ENCODE results near the gene KCNF1. TPM values are rescaled to one million over a fixed set of nuclear protein-coding genes. Genes with fewer than 3 reads are reported as not detected.

KCNF1 gene
- total RNA-seq, 2 donors from 2014 or later, result not detected

- Histone ChIP-seq H3K36me3 (no peaks in the 10 kb centered on the region), H3K4me3 (no peak overlapping the region), H3K27me3 (replicated peaks; ENCODE audit: insufficient read depth) (no peaks in the 10 kb centered on the region), H3K9me3 (no peaks in the 10 kb centered on the region), H3K27ac (no peak overlapping the region), H3K4me1 (ENCODE audit: control insufficient read depth in 1 of 2, low read depth in 2 of 2) (no peaks in the 10 kb centered on the region)
- DNase-seq (ENCODE audit: low spot score) (no peak), ATAC-seq (ENCODE audit: insufficient number of reproducible peaks, low FRiP score, low read depth) (no peak)
- TF ChIP-seq, protein P1, sequence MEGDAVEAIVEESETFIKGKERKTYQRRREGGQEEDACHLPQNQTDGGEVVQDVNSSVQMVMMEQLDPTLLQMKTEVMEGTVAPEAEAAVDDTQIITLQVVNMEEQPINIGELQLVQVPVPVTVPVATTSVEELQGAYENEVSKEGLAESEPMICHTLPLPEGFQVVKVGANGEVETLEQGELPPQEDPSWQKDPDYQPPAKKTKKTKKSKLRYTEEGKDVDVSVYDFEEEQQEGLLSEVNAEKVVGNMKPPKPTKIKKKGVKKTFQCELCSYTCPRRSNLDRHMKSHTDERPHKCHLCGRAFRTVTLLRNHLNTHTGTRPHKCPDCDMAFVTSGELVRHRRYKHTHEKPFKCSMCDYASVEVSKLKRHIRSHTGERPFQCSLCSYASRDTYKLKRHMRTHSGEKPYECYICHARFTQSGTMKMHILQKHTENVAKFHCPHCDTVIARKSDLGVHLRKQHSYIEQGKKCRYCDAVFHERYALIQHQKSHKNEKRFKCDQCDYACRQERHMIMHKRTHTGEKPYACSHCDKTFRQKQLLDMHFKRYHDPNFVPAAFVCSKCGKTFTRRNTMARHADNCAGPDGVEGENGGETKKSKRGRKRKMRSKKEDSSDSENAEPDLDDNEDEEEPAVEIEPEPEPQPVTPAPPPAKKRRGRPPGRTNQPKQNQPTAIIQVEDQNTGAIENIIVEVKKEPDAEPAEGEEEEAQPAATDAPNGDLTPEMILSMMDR (IDR thresholded peaks at IDR 0.05), result no peak
Measured at GRCh38 chr2:10882568-10882967, 29.2 kb upstream of the KCNF1 start.

DNA sequence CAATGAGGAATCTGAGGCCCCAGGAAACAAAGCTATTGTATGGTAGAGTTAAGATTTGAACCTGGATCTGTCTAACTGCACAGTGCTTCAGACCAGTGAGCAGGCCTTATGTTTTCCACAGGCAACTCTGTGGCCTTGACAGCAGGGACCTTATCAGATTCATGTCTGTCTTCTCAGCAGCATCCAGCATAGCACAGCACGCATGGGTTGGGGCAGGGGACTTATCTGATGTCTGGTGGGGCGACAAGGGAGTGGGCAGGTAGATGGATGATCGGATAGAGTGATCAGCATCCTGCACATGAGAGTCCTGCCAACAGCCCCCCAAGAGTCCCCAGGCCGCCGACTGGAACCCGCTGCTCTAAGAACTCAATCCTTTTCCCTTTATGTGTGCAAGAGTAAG is 28.7 kb upstream of the KCNF1 start:
- TF ChIP-seq, protein P1 (IDR thresholded peaks at IDR 0.05), result no peak
- no peak for ATAC-seq (ENCODE audit: insufficient number of reproducible peaks, low FRiP score, low read depth)
- H3K27me3 ChIP-seq (replicated peaks; ENCODE audit: insufficient read depth), result no peaks in the 10 kb centered on the region

GRCh38 chr2:10883801-10884478 is 27.8 kb upstream of the KCNF1 start:
- TF ChIP-seq, protein P1 (IDR thresholded peaks at IDR 0.05), result no peak
- Histone ChIP-seq H3K36me3 (no peaks in the 10 kb centered on the region), H3K9me3 (no peaks in the 10 kb centered on the region), H3K4me3 (no peak overlapping the region), H3K27ac (no peak overlapping the region), H3K4me1 (ENCODE audit: control insufficient read depth in 1 of 2, low read depth in 2 of 2) (no peaks in the 10 kb centered on the region), H3K27me3 (replicated peaks; ENCODE audit: insufficient read depth) (no peaks in the 10 kb centered on the region)
- no peak for ATAC-seq (ENCODE audit: insufficient number of reproducible peaks, low FRiP score, low read depth)
- no peak for DNase-seq (ENCODE audit: low spot score)

More for the DNA sequence above, 28.7 kb upstream of the KCNF1 start:
- H3K36me3 ChIP-seq, result no peaks in the 10 kb centered on the region
- H3K27ac ChIP-seq, result no peak overlapping the region
- no peak for DNase-seq (ENCODE audit: low spot score)
- no peaks in the 10 kb centered on the region for H3K9me3 ChIP-seq
- H3K4me1 ChIP-seq (ENCODE audit: control insufficient read depth in 1 of 2, low read depth in 2 of 2), result no peaks in the 10 kb centered on the region
- H3K4me3 ChIP-seq, result no peak overlapping the region

- ATAC-seq (ENCODE audit: insufficient number of reproducible peaks, low FRiP score, low read depth) (no peak), DNase-seq (ENCODE audit: low spot score) (no peak)
- Histone ChIP-seq H3K27ac (no peak overlapping the region), H3K4me3 (no peak overlapping the region), H3K27me3 (replicated peaks; ENCODE audit: insufficient read depth) (no peaks in the 10 kb centered on the region), H3K36me3 (no peaks in the 10 kb centered on the region), H3K4me1 (ENCODE audit: control insufficient read depth in 1 of 2, low read depth in 2 of 2) (no peaks in the 10 kb centered on the region), H3K9me3 (no peaks in the 10 kb centered on the region)
- TF ChIP-seq, protein P1 (IDR thresholded peaks at IDR 0.05), result no peak
Measured at GRCh38 chr2:10884574-10884975, 27.2 kb upstream of the KCNF1 start.

DNA sequence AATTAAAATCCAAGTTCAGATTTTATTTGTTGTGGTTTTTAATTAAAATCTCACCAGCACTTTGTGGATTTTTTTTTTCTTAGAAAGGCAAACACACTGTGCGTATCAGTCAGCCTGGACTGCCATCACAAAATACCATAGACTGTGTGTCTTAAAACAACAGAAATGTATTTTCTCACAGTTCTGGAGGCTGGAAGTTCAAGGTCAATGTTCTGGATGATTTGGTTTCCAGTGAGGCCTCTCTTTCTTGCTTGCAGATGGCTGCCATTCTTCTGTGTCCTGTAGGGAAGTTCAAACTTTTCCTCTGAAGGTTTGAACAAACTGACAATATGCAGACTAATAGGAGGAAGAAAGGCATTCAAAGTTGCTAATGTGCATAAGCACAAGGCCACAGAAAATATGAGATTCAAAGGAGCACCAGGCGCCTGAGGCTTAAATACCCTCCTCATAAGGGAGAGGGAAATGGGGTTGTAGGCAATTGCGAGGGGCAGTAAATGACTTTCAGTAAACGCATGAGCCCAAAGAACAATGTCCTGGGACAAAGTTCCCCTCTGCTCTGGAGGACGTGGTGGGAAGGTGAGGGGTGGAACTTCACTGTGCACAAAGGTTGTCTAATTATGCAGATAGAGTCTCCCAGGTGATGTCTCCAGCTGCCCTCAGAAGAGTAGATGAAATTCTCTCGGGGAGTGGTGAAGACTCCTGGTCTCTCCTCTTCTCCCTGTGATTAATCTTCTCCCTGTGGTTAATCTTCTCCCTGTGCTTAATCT is 26.5 kb upstream of the KCNF1 start:
- DNase-seq (ENCODE audit: low spot score) (no peak), ATAC-seq (ENCODE audit: insufficient number of reproducible peaks, low FRiP score, low read depth) (no peak)
- H3K27me3 ChIP-seq (replicated peaks; ENCODE audit: insufficient read depth), result no peaks in the 10 kb centered on the region
- no peaks in the 10 kb centered on the region for H3K9me3 ChIP-seq
- H3K4me1 ChIP-seq (ENCODE audit: control insufficient read depth in 1 of 2, low read depth in 2 of 2), result no peaks in the 10 kb centered on the region
- H3K27ac ChIP-seq, result no peak overlapping the region
- H3K4me3 ChIP-seq, result no peak overlapping the region
- no peaks in the 10 kb centered on the region for H3K36me3 ChIP-seq
- TF ChIP-seq, protein P1 (IDR thresholded peaks at IDR 0.05), result no peak

Measured in thoracic aorta (tissue), 2 donors.